Activated naive CD8-positive, alpha-beta T cell treated with anti-CD3 and anti-CD28 coated beads for 36 hours (primary cell): ENCODE data around the gene CYP24A1. TPM values are rescaled to one million over a fixed set of nuclear protein-coding genes. Genes with fewer than 3 reads are reported as not detected.
"Not testable (repeated sequence)": the region's sequence is repeated elsewhere in the genome, so short reads cannot be mapped to it uniquely, and the experiment has no call there.

Source experiments
- DNase-seq: peaks from one replicate; pipeline ENCODE4 v3.0.0; 2021
- H3K27ac Mint-ChIP-seq: one replicate; pipeline ENCODE4 v1.8.0; 2022; ENCODE audit warnings: mild to moderate bottlenecking, moderate library complexity, mixed read lengths
- H3K27me3 Mint-ChIP-seq: one replicate; pipeline ENCODE4 v1.8.0; 2022; ENCODE audit warnings: mild to moderate bottlenecking, mixed read lengths
- H3K36me3 Mint-ChIP-seq: one replicate; pipeline ENCODE4 v1.8.0; 2021; ENCODE audit warnings: mild to moderate bottlenecking, mixed read lengths
- H3K4me1 Mint-ChIP-seq: one replicate; pipeline ENCODE4 v1.8.0; 2021; ENCODE audit warnings: mixed read lengths
- H3K4me3 Mint-ChIP-seq: one replicate; pipeline ENCODE4 v1.8.0; 2022; ENCODE audit warnings: mild to moderate bottlenecking, moderate library complexity, mixed read lengths
- H3K9me3 Mint-ChIP-seq: one replicate; pipeline ENCODE4 v1.8.0; 2022; ENCODE audit warnings: mixed read lengths
- total RNA-seq, 2 experiments: library from RNA; stranded (reverse); gene quantifications; one replicate each; pipeline ENCODE4 v1.2.3, GENCODE V29; 2021

CYP24A1 gene
- total RNA-seq, 2 experiments from 2014 or later, result not detected

DNA sequence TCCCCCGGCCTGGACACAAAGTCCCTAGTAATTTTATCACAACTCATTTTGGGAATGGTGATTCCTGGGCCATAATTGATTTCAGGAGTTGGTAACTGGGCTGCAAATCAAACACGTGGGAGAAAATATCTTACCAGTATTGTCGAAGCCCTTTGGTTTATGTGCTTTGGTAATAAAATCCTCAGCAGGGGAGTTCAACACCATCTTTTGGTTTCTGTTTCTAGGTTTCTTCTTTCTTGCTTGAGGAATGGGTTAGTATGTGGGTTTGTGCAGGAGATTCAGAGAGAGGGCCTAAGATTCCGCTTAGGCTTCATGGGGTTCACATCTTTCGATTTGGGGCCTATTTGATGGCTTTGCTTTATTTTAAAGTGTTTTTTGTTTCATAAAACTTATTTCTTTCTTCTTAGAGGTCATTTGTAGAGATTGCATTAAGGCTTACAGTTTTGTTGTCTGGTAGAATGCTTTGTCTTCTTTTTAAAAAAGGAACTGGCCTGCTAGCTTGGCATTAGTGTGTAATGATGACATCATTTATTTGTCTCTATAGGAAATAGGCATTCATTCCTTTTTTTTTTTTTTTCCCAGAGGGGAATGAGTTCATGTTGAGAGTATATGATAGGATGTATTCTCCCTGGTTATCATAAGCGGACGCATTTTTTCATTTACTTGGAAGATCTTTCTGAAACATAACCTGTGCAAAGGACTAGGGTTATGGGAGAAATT is 45.8 kb downstream of the CYP24A1 start:
- no peaks in the 10 kb centered on the region for H3K27me3 Mint-ChIP-seq
- peaks cover 5% of the 10 kb centered on the region for H3K9me3 Mint-ChIP-seq
- no peaks in the 10 kb centered on the region for H3K4me1 Mint-ChIP-seq
- no peak overlapping the region for H3K27ac Mint-ChIP-seq
- H3K4me3 Mint-ChIP-seq, result no peak overlapping the region
- no peaks in the 10 kb centered on the region for H3K36me3 Mint-ChIP-seq
- no peak for DNase-seq

DNA sequence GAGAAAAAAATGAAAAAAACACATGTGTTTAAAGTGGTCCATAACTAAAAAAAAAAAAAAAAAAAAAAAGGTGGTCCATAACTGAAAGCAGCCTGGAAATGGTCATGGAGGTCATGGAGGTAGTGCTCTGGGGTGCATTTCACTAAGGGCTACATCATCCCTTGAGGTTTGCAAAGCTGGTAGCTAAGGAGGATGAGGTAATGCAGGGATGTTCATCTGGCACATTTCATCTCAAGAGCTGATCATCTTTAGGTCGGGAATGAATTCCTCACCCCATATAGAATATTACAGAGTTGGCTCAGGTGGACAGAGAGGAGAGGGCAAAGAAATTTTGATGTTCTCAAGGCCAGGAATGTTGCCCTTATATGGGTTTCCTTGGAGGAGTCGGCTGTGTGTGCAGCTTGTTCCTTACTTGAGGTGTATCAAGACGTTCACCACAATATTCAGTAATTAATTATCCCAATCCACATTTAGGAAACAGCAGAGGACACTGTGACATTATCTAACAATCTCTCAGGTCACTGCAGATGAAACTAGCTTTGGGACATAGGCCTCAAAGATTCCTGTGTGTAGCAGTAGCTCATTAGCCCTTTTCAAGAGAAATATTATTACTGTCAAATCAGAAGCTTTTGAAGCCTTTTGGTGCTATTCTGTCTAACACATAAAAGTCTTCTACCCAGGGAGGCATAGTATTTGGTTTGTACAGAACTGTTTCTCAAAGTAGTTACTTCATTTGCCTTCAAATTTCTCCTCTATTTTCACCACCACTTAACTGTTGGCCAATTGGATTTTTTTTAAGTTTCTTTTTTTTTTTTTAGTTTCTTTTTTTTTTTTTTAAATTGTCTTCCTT is 46.8 kb downstream of the CYP24A1 start:
- Mint-ChIP-seq H3K9me3 (peaks cover 5% of the 10 kb centered on the region), H3K27ac (no peak overlapping the region), H3K27me3 (no peaks in the 10 kb centered on the region), H3K4me3 (no peak overlapping the region), H3K4me1 (peaks cover 3% of the 10 kb centered on the region), H3K36me3 (no peaks in the 10 kb centered on the region)
- no peak for DNase-seq

DNA sequence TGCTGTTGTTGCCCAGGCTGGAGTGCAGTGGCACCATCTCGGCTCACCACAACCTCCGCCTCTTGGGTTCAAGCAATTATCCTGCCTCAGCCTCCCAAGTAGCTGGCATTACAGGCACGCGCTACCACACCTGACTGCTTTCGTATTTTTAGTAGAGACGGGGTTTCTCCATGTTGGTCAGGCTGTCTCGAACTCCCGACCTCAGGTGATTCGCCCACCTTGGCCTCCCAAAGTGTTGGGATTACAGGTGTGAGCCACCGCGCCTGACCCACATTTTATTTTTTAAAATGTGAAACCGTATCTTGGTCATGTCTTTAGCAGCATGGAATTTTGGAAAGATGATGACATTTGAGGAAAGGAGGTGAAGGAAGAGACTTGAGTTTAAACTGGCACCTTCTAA is 47.5 kb downstream of the CYP24A1 start:
- H3K9me3 Mint-ChIP-seq, DNase-seq, H3K36me3 Mint-ChIP-seq, H3K27ac Mint-ChIP-seq, H3K4me1 Mint-ChIP-seq, H3K4me3 Mint-ChIP-seq, H3K27me3 Mint-ChIP-seq: not testable (repeated sequence)

DNA sequence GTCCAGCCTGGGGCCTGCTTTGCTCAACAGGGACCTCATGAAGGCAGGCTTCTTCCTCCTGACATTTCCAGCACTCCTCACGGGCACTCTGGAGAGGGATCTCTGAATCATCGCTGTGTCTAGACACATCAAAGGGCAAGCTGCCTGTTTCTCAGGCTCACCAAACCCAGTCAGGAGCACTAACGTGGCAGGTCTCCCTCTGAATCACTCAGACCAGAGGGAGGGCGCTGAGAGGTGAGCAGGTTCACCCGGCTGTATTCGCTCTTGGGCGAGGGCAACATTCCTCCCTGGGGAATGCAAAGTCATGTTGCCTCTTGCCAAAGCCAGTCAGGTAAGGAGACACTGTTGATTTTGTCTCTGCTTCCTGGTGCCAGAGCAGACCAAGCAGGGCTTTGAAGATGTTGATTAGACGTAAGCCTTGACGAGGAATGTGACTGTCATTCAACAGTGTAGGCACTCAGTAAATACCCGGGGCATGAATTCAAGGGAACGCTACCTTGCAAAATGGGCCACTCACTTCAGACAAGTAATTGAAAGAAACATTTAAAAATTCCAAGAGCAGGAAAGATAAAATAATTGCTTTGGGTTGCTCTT is 50.1 kb downstream of the CYP24A1 start:
- Mint-ChIP-seq H3K36me3 (no peaks in the 10 kb centered on the region), H3K27me3 (no peaks in the 10 kb centered on the region), H3K4me1 (peaks cover 3% of the 10 kb centered on the region), H3K9me3 (no peaks in the 10 kb centered on the region), H3K27ac (no peak overlapping the region), H3K4me3 (no peak overlapping the region)
- DNase-seq, result no peak

DNA sequence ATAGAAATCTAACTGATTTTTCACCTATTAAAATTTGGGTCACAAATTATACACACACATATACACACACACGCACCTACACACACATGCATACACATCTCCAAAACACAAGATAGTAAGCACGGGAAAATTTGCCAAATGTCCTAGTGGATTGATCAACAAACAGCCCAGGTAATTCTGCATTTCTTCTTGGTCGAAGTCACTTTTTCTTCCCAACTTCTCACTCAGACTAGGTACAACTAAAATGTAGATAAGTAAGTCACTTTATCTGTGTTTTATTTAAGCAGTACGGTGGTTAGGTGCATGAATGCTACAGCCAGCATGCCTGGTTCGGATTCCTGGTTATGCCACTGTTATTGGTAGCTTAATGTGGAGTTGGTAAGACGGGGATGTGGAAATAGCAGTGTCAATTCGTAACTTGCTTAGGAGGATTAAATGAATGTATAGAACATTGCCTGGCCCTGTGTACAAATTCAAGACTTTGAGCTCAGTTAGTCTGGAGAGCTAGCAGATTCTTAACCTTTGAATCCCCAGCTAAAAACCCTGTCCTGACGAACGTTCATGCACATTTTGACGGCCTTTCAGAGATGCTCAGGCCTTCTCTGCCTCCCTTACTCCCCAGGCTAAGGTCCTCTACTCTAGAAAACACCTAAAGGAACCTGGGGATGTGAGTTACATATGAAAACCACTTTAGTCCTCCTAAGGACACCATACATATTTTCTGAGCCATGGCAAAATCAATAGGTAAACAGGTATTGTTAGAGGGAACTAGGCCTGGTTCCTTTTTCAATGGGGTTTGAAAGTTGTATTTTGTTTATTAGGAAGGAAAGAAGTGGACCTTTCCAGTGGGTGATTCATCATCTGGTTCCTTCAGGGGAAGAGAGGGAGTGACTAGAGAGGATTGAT is 50.9 kb downstream of the CYP24A1 start:
- no peaks in the 10 kb centered on the region for H3K9me3 Mint-ChIP-seq
- no peak overlapping the region for H3K4me3 Mint-ChIP-seq
- no peaks in the 10 kb centered on the region for H3K36me3 Mint-ChIP-seq
- peaks cover 3% of the 10 kb centered on the region for H3K4me1 Mint-ChIP-seq
- H3K27ac Mint-ChIP-seq, result no peak overlapping the region
- H3K27me3 Mint-ChIP-seq, result no peaks in the 10 kb centered on the region
- no peak for DNase-seq

DNA sequence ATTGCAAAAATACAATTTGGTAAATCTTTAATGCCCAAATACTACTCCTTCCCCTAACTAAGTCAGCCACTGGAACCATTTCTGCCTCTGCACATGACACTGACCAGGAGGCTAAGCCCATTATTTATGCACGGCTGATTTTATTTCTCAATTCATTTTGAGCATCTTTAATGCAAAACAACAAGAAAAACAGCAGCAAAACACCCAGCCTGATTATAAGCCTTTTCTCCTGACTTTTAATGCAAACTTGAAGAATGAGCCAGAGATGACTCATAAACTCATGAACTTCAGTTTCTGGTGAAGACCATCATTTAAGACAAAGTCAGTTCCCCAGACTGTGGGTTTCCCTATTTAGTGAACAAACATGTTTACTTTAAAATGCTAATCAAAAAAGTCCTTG is 51.6 kb downstream of the CYP24A1 start:
- H3K27ac Mint-ChIP-seq, result no peak overlapping the region
- no peaks in the 10 kb centered on the region for H3K27me3 Mint-ChIP-seq
- peaks cover 3% of the 10 kb centered on the region for H3K4me1 Mint-ChIP-seq
- DNase-seq, result no peak
- H3K9me3 Mint-ChIP-seq, result no peaks in the 10 kb centered on the region
- H3K4me3 Mint-ChIP-seq, result no peak overlapping the region
- no peaks in the 10 kb centered on the region for H3K36me3 Mint-ChIP-seq

DNA sequence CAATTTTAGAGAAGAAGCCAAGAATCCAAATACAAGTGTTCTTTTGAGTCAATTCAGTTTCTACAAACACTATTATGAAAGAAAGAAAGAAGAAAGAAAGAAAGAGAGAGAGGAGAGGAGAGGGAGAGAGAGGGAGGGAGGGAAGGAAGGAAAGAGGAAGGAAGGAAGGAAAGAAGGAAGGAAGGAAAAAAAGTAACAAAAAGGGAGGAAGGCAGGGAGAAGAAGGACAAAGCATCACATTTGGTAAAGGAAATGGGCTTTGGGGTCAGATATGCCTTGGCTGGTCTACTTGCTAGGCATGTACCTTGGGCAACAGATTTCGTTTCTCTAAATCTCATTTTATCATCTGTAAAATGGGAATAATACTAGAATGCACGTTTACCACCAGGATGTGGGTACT is 54.0 kb downstream of the CYP24A1 start:
- no peak overlapping the region for H3K4me3 Mint-ChIP-seq
- H3K9me3 Mint-ChIP-seq, result no peaks in the 10 kb centered on the region
- no peak overlapping the region for H3K27ac Mint-ChIP-seq
- no peaks in the 10 kb centered on the region for H3K36me3 Mint-ChIP-seq
- peaks cover 3% of the 10 kb centered on the region for H3K4me1 Mint-ChIP-seq
- H3K27me3 Mint-ChIP-seq, result no peaks in the 10 kb centered on the region
- no peak for DNase-seq

DNA sequence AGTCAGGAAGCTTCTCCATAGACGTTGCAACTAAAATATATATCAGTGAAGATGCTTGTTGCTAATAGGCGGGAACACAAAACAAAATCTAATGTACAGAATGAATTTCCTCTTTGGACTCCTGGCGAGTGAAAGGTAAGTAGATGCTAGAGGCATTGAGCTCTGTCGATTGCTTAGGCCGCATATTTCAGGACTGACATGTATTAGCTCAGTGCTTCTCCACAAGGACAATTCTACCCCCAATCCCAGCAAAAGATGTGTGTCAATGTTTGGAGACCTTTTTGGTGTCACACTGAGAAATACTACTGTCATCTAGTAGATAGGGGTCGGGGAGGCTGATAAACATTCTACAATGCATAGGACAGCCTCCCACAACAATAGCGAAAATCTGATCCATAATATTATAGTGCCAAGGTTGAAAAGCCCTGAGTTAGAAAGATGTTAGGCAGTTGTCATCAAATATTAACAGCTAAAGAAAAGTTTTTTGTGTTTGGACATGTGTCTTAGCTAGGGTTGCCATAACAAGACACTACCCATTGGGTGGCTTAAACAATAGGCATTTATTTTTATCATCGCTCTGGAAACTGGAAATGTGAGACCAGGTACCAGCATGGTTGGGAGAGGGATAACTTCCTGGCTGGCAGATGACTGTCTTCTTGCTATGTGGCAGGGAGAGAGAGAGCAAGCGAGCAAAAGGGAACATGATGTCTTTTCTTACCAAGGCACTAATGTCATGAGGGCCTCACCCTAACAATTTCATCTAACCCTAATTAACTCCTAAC is 55.4 kb downstream of the CYP24A1 start:
- Mint-ChIP-seq H3K9me3 (no peaks in the 10 kb centered on the region), H3K36me3 (no peaks in the 10 kb centered on the region), H3K4me1 (peaks cover 3% of the 10 kb centered on the region), H3K27me3 (peaks cover 6% of the 10 kb centered on the region), H3K27ac (no peak overlapping the region), H3K4me3 (no peak overlapping the region)
- DNase-seq, result no peak

DNA sequence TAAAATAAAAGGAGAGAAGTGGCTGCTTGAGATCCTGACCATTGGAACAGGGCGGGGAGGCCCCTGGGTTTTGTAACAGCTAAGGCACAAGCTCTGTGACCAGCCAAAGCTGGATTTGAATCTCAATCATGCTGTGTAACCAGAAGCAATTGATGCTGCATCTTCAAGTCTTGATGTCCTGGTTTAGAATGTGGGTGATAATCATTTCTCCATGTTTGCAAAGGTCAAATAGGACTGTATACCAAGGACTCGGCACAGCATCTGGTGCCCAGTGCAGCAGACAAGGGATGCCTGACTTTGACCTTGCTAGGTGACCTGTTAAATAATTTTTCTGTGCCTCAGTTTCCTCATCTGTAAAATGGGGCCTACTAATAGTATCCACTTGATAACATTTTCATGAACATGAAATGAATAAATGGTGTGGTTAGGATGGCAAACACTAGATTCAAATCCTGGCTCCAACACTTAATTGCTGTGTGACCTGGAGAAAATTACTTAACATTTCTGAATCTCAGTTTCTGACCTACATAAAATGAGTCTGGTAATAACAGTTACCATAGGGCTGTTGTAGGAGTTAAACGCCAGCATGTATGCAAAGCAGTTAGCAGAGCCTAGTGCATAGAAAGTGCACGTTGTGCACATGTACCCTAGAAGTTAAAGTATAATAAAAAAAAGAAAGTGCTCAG is 57.1 kb downstream of the CYP24A1 start:
- Mint-ChIP-seq H3K36me3 (no peaks in the 10 kb centered on the region), H3K9me3 (no peaks in the 10 kb centered on the region), H3K4me1 (no peaks in the 10 kb centered on the region), H3K4me3 (no peak overlapping the region), H3K27ac (no peak overlapping the region), H3K27me3 (peaks cover 6% of the 10 kb centered on the region)
- no peak for DNase-seq

DNA sequence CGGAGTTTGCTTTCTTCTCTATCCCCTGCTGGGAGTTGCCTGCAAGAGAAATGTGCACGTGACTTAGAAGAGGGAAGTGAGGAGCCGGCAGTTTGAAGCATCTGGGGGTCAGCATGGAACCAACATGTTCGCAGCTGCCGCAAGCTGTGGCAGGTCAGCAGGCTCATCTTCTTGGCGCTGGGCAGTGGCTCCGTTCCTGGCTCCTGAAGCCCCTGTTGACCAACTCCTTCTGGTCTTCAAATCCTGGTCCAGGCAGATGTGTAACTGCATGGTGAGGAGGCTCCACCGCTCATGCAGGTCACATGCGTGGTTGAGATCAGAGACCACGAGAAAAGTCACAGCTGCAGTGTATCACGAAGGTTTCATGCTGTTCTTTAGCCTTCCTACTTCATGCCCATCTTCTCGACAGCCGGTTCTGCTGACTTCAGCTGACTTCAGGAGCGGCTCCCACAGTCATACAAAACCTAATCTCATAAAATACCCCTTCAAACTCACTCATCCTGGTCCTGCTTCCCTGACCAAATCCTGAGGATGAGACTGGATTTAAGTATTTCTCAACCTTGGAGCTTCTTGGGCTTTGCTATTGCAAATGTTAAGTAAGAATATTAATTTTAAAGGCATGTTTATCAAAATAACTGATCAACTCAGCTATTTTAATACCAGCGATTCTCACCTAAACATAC is 58.5 kb downstream of the CYP24A1 start:
- DNase-seq, result no peak
- Mint-ChIP-seq H3K4me3 (no peak overlapping the region), H3K9me3 (no peaks in the 10 kb centered on the region), H3K27ac (no peak overlapping the region), H3K4me1 (no peaks in the 10 kb centered on the region), H3K36me3 (no peaks in the 10 kb centered on the region), H3K27me3 (peaks cover 6% of the 10 kb centered on the region)

DNA sequence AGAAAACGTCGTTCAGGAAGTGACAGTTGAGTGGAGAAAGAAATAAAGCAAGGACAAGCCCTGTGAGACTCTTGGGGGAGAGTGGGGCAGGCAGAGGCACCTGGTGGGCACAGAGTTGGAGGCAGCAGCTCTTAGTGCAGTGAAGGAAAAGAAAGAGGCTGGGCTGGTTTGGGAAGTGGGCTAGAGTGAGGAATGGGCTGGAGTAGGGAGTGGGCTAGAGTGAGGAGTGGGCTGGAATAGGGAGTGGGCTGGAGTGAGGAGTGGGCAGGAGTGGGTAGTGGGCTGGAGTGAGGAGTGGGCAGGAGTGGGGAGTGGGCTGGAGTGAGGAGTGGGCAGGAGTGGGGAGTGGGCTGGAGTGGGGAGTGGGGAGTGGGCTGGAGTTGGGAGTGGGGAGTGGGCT is 59.7 kb downstream of the CYP24A1 start:
- DNase-seq, result no peak
- Mint-ChIP-seq H3K27me3 (peaks cover 6% of the 10 kb centered on the region), H3K36me3 (no peaks in the 10 kb centered on the region), H3K4me3 (no peak overlapping the region), H3K27ac (no peak overlapping the region), H3K4me1 (no peaks in the 10 kb centered on the region), H3K9me3 (no peaks in the 10 kb centered on the region)

DNA sequence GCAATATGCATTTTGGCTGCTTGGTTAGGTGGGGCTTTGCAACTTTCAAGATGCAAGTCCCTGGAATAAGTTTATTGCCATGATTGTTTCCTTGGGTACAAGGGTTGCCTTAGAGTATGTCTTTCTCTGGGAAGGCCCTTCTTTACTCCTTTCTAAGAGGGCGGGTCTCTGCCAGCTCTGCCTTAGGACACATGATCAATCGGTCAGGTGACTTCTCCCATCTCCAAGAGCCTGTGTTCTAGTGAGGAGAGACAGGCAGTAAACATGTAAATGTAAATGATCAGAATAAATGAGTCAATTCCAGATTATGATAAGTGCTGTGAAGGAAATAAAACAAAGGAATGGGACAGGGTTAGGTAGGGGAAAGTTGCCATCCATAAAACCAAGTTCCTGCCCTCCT is 60.2 kb downstream of the CYP24A1 start:
- Mint-ChIP-seq H3K27ac (no peak overlapping the region), H3K4me1 (no peaks in the 10 kb centered on the region), H3K27me3 (peaks cover 6% of the 10 kb centered on the region), H3K9me3 (no peaks in the 10 kb centered on the region), H3K36me3 (no peaks in the 10 kb centered on the region), H3K4me3 (no peak overlapping the region)
- no peak for DNase-seq

DNA sequence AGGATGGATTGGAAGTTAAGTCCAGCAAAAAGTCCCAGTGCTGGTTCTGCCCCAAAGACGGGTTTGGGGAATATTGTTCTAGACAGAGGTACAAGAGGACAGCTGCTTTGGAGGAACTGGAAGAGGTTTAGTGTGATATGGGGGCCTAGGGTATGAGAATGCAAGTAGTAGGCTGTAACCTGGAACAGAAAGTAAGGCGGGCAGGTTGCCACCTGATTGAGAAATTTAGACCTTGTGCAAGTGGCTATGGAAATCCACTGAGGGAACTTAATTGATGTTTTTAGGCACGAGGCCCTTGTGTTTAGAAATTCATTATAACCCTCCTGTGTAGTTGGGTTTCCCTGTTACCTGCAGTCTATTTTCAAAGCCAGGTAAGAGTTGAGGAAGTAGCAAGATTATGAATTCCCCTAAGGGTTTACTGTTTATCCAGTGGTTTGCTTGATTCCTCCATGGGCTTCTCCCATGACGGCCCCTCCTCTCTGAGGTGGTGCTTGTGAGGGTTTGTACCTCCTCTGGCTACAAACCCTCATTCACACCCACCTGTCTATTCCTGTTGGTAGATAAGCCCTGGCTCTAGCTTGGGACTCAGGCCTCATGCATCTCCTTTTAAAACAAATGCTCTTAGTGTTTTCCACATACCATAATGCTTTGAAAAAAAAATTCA is 61.4 kb downstream of the CYP24A1 start:
- H3K27ac Mint-ChIP-seq, result no peak overlapping the region
- H3K27me3 Mint-ChIP-seq, result peaks cover 6% of the 10 kb centered on the region
- H3K9me3 Mint-ChIP-seq, result no peaks in the 10 kb centered on the region
- no peak overlapping the region for H3K4me3 Mint-ChIP-seq
- no peaks in the 10 kb centered on the region for H3K36me3 Mint-ChIP-seq
- no peaks in the 10 kb centered on the region for H3K4me1 Mint-ChIP-seq
- no peak for DNase-seq
